Body of pancreas (tissue), 4 donors: ENCODE results near the gene CCDC169.

Source experiments
- CTCF ChIP-seq, 7 experiments: fragments of 450-650 bp in 4 of 7; fragments of 200-600 bp in 3 of 7; sonication (generic) in 3 of 7; IDR thresholded peaks; one replicate each; pipeline ENCODE4 v1.5.1; 2016 to 2019; ENCODE audit warnings: antibody characterized with exemption in 7 of 7
- POLR2A ChIP-seq, 3 donors: fragments of 450-650 bp; IDR thresholded peaks; one replicate each; pipeline ENCODE4 v1.6.1; 2016; ENCODE audit warnings: antibody characterized with exemption in 3 of 3, mild to moderate bottlenecking in 2 of 3

GRCh38 chr13:36325912-36326311 lies 28.3 kb upstream of the CCDC169 start:
- TF ChIP-seq CTCF (IDR thresholded peaks at IDR 0.05) (no peak), POLR2A (IDR thresholded peaks at IDR 0.05) (no peak)
